Measurements from ENCODE around the gene TAPBP. TPM values are rescaled to one million over a fixed set of nuclear protein-coding genes. Genes with fewer than 3 reads are reported as not detected.
A peak's percentile ranks its signal among the peaks of the same experiment; 100 is the strongest.

Gene TAPBP
- total RNA-seq, 1 experiment from 2014 or later, result 80.1 TPM

GRCh38 chr6:33294086-33294823 lies 19.6 kb downstream of the TAPBP start:
- H3K27me3 ChIP-seq (ENCODE audit: insufficient read depth, low read length), result no peaks in the 10 kb centered on the region
- no TSS peak for BruUV-seq (replicated peaks)
- ChIA-PET POLR2A (no interaction called here), RAD21 (ENCODE audit: low non-redundant PET in 1 of 2, low total read pairs in 2 of 2, uncharacterized antibody in 2 of 2, unreplicated experiment in 2 of 2) (no interaction called here), CTCF (no interaction called here)
- TF ChIP-seq CEBPB (IDR thresholded peaks at IDR 0.05; ENCODE audit: low read depth), result no peak
- TF ChIP-seq TCF7L2 (IDR thresholded peaks at IDR 0.05; ENCODE audit: borderline replicate concordance, extremely low read depth, insufficient read depth, insufficient read length), result no peak
- no peak for TF ChIP-seq RAD21 (IDR thresholded peaks at IDR 0.05; ENCODE audit: low read depth)
- no peak for TF ChIP-seq MAX (IDR thresholded peaks at IDR 0.05)
- TF ChIP-seq EGR1 (IDR thresholded peaks at IDR 0.05; ENCODE audit: low read depth), result no peak
- no peaks in the 10 kb centered on the region for H3K9me3 ChIP-seq (ENCODE audit: control insufficient read depth in 1 of 2, insufficient read depth in 1 of 2, low read depth in 1 of 2, low read length in 2 of 2)
- H3K79me2 ChIP-seq (ENCODE audit: insufficient read depth, low read length), result peaks cover 31% of the 10 kb centered on the region
- H3K36me3 ChIP-seq (ENCODE audit: control insufficient read depth in 1 of 2, insufficient read depth in 2 of 2, low read length in 2 of 2), result peaks cover 11 to 12% of the 10 kb centered on the region in 2 experiments; a peak in 3 of 4 replicates
- H2AFZ ChIP-seq (ENCODE audit: low read depth, low read length, poor library complexity, severe bottlenecking), result no peak overlapping the region
- H3K9me2 ChIP-seq (ENCODE audit: insufficient read depth), result no peaks in the 10 kb centered on the region
- DNase-seq (ENCODE audit: low read depth, low spot score) (no peak), ATAC-seq (no peak)
- H3K9ac ChIP-seq (ENCODE audit: low read length), result no peak overlapping the region
- no peaks in the 10 kb centered on the region for H4K20me1 ChIP-seq (ENCODE audit: insufficient read depth)
- no peak overlapping the region for H3K27ac ChIP-seq (ENCODE audit: low read depth, low read length)
- intact Hi-C loops (cut with micrococcal nuclease), result no loop called here
- H3K4me3 ChIP-seq (replicated peaks in 1 of 2; ENCODE audit: low read depth in 1 of 2, low read length in 2 of 2), result no peak overlapping the region
- peaks cover 11 to 25% of the 10 kb centered on the region in 2 experiments for H3K4me1 ChIP-seq (ENCODE audit: control insufficient read depth in 1 of 2, insufficient read depth in 2 of 2, low read length in 2 of 2)
- H3K4me2 ChIP-seq (ENCODE audit: low read length), result no peak overlapping the region

- H3K9ac ChIP-seq (ENCODE audit: low read length), result no peak overlapping the region
- CTCF ChIA-PET, result no interaction called here
- H3K27ac ChIP-seq (ENCODE audit: low read depth, low read length), result no peak overlapping the region
- no peaks in the 10 kb centered on the region for H3K27me3 ChIP-seq (ENCODE audit: insufficient read depth, low read length)
- H3K4me1 ChIP-seq (ENCODE audit: control insufficient read depth in 1 of 2, insufficient read depth in 2 of 2, low read length in 2 of 2), result peaks cover 12 to 25% of the 10 kb centered on the region in 2 experiments
- BruUV-seq (replicated peaks), result no TSS peak
- no peak overlapping the region for H3K4me2 ChIP-seq (ENCODE audit: low read length)
- ATAC-seq, result no peak
- H3K4me3 ChIP-seq (replicated peaks in 1 of 2; ENCODE audit: low read depth in 1 of 2, low read length in 2 of 2), result no peak overlapping the region
- H3K79me2 ChIP-seq (ENCODE audit: insufficient read depth, low read length), result peaks cover 36% of the 10 kb centered on the region
- H3K36me3 ChIP-seq (ENCODE audit: control insufficient read depth in 1 of 2, insufficient read depth in 2 of 2, low read length in 2 of 2), result peaks cover 11 to 12% of the 10 kb centered on the region in 2 experiments; a peak in 3 of 4 replicates
- POLR2A ChIA-PET, result no interaction called here
- no peak overlapping the region for H2AFZ ChIP-seq (ENCODE audit: low read depth, low read length, poor library complexity, severe bottlenecking)
- TF ChIP-seq POLR2AphosphoS5 (IDR thresholded peaks at IDR 0.05; ENCODE audit: low read depth, low read length) (peak; percentile 6; the same call in 1 of the 2 replicates), SIN3A (IDR thresholded peaks at IDR 0.05; ENCODE audit: low read depth) (no peak)
- H3K9me3 ChIP-seq (ENCODE audit: control insufficient read depth in 1 of 2, insufficient read depth in 1 of 2, low read depth in 1 of 2, low read length in 2 of 2), result no peaks in the 10 kb centered on the region
- RAD21 ChIA-PET (ENCODE audit: low non-redundant PET in 1 of 2, low total read pairs in 2 of 2, uncharacterized antibody in 2 of 2, unreplicated experiment in 2 of 2), result no interaction called here
- H3K9me2 ChIP-seq (ENCODE audit: insufficient read depth), result no peaks in the 10 kb centered on the region
- H4K20me1 ChIP-seq (ENCODE audit: insufficient read depth), result no peaks in the 10 kb centered on the region
- no peak for DNase-seq (ENCODE audit: low read depth, low spot score)
- intact Hi-C loops (cut with micrococcal nuclease), result no loop called here
These were observed 20.7 kb downstream of the TAPBP start for GRCh38 chr6:33292996-33293682.

All from HCT116 (cell line).